HG03378 (cell line): ENCODE data around the gene MUCL3.
"Not testable (repeated sequence)": the region's sequence is repeated elsewhere in the genome, so short reads cannot be mapped to it uniquely, and the experiment has no call there.

ENCODE experiments used
- ATAC-seq: cut with Tn5 transposase; IDR thresholded peaks from one replicate; pipeline ENCODE4 v1.9.1; 2021; ENCODE audit warnings: mild to moderate bottlenecking, moderate library complexity; ENCODE audit not compliant: unreplicated experiment

Gene MUCL3

GRCh38 chr6:30979141-30979540 lies 38.4 kb downstream of the MUCL3 start:
- ATAC-seq, result no peak

- no peak for ATAC-seq
These were observed 38.9 kb downstream of the MUCL3 start for GRCh38 chr6:30979690-30980089.

- no peak for ATAC-seq
These were observed 41.4 kb downstream of the MUCL3 start for GRCh38 chr6:30981942-30982772.

GRCh38 chr6:30983439-30983838 lies 42.7 kb downstream of the MUCL3 start, which contains the start of gene MUC21:
TSS of gene MUC21 (plus strand) at chr6:30983718. CDS start at chr6:30983959, 241 bp downstream.
- ATAC-seq, result no peak

- ATAC-seq, result no peak
These were observed 44.7 kb downstream of the MUCL3 start for GRCh38 chr6:30985490-30985889.

GRCh38 chr6:30987304-30987703 lies 46.5 kb downstream of the MUCL3 start:
- no peak for ATAC-seq

- no peak for ATAC-seq
These were observed 47.5 kb downstream of the MUCL3 start for GRCh38 chr6:30988209-30988825.

GRCh38 chr6:30990422-30991086 lies 49.8 kb downstream of the MUCL3 start:
- no peak for ATAC-seq

- no peak for ATAC-seq
These were observed 51.1 kb downstream of the MUCL3 start for GRCh38 chr6:30991891-30992290.

GRCh38 chr6:30997301-30997700 lies 56.5 kb downstream of the MUCL3 start:
- ATAC-seq, result no peak

- ATAC-seq, result no peak
These were observed 58.0 kb downstream of the MUCL3 start for GRCh38 chr6:30998785-30999184.

- not testable (repeated sequence) for ATAC-seq
These were observed 59.5 kb downstream of the MUCL3 start for GRCh38 chr6:31000067-31000860.

GRCh38 chr6:31001281-31001888 lies 60.6 kb downstream of the MUCL3 start:
- ATAC-seq, result no peak

GRCh38 chr6:31002471-31002870 lies 61.7 kb downstream of the MUCL3 start:
- ATAC-seq, result no peak
